HuH-7.5 (cell line): Measurements from ENCODE around the gene HNRNPR.
"Not testable (repeated sequence)": the region's sequence is repeated elsewhere in the genome, so short reads cannot be mapped to it uniquely, and the experiment has no call there.

ENCODE experiments used
- DNase-seq: peaks from one replicate; pipeline ENCODE4 v3.0.0; 2011; ENCODE audit warnings: low spot score

Gene HNRNPR

GRCh38 chr1:23325393-23325792 lies 18.7 kb downstream of the HNRNPR start:
- DNase-seq: no peak

GRCh38 chr1:23322770-23323169 lies 21.3 kb downstream of the HNRNPR start:
- no peak for DNase-seq

GRCh38 chr1:23310280-23310679 lies 33.8 kb downstream of the HNRNPR start:
- DNase-seq: not testable (repeated sequence)

GRCh38 chr1:23304140-23304620 lies 39.9 kb downstream of the HNRNPR start:
- no peak for DNase-seq

GRCh38 chr1:23303524-23303923 lies 40.6 kb downstream of the HNRNPR start:
- no peak for DNase-seq

- DNase-seq: no peak
These were observed 47.2 kb downstream of the HNRNPR start for GRCh38 chr1:23296931-23297330.

GRCh38 chr1:23291706-23292105 lies 52.4 kb downstream of the HNRNPR start:
- no peak for DNase-seq

- no peak for DNase-seq
These were observed 53.1 kb downstream of the HNRNPR start for GRCh38 chr1:23290836-23291565.

- DNase-seq: no peak
These were observed 55.4 kb downstream of the HNRNPR start for GRCh38 chr1:23288671-23289070.

- no peak for DNase-seq
These were observed 55.9 kb downstream of the HNRNPR start for GRCh38 chr1:23288201-23288600.

- no peak for DNase-seq
These were observed 57.7 kb downstream of the HNRNPR start for GRCh38 chr1:23286401-23286800.

GRCh38 chr1:23283667-23284602 lies 60.1 kb downstream of the HNRNPR start:
- DNase-seq: no peak

- no peak for DNase-seq
These were observed 61.1 kb downstream of the HNRNPR start for GRCh38 chr1:23282957-23283356.

- DNase-seq: no peak
These were observed 65.4 kb downstream of the HNRNPR start for GRCh38 chr1:23278717-23279116.

GRCh38 chr1:23276531-23276930 lies 67.6 kb downstream of the HNRNPR start:
- no peak for DNase-seq

GRCh38 chr1:23274134-23274505 lies 70.0 kb downstream of the HNRNPR start:
- no peak for DNase-seq

GRCh38 chr1:23273450-23274133 lies 70.5 kb downstream of the HNRNPR start:
- DNase-seq: no peak

- no peak for DNase-seq
These were observed 80.7 kb downstream of the HNRNPR start for GRCh38 chr1:23263380-23263887.

GRCh38 chr1:23258082-23258481 lies 86.0 kb downstream of the HNRNPR start:
- not testable (repeated sequence) for DNase-seq

- not testable (repeated sequence) for DNase-seq
These were observed 86.7 kb downstream of the HNRNPR start for GRCh38 chr1:23257371-23257770.
